GM10248 (cell line): ENCODE data around the gene ZYX.

Source experiments
- CTCF ChIA-PET: fragments of 300-600 bp; sonication (Branson Sonifier 250); formaldehyde crosslinking; extraction: SDS; loops from one replicate; lab custom pipeline; 2021; ENCODE audit warnings: antibody characterized with exemption; lab: Yijun Ruan, JAX
- POLR2A ChIA-PET: fragments of 350-650 bp; sonication (Branson Sonifier 250); formaldehyde crosslinking; extraction: SDS; loops from one replicate; lab custom pipeline; 2020; ENCODE audit warnings: antibody characterized with exemption; lab: Yijun Ruan, JAX
- DNase-seq: peaks from one replicate; pipeline ENCODE4 v3.0.0; 2012; ENCODE audit errors: extremely low spot score
- TF ChIP-seq, protein P1 (sequence below): IDR thresholded peaks from 2 replicates; pipeline ENCODE4 v1.5.1; 2012; ENCODE audit warnings: mild to moderate bottlenecking, low read depth; ENCODE audit errors: extremely low read depth, missing control alignments, control extremely low read depth

The ZYX gene

DNA sequence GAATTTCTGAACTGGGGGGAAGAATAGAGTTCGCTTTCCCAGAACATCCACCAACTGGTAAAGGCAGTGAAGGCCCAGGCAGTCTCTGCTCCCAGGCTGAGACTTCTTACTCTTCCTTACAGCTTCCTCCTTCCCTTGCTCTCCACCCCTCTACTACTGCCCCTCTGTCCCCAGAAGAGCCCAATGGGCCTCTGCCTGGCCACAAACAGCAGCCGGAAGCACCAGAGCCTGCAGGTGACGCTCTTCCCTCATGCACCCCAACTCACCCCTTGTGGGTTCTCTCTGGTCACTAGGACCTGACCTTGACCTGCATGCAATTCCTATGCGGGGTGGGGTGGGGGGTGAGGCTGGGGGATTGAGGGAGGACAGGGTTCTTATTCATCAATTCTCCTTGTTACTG is 35.1 kb upstream of the ZYX start:
- POLR2A ChIA-PET, result no interaction called here
- CTCF ChIA-PET, result interaction anchor here (1.0 kb wide), 1 partner anchor 106 kb away, joined by 3 read pairs; no protein-coding TSS in a partner anchor
- no peak for DNase-seq
- TF ChIP-seq, protein P1, sequence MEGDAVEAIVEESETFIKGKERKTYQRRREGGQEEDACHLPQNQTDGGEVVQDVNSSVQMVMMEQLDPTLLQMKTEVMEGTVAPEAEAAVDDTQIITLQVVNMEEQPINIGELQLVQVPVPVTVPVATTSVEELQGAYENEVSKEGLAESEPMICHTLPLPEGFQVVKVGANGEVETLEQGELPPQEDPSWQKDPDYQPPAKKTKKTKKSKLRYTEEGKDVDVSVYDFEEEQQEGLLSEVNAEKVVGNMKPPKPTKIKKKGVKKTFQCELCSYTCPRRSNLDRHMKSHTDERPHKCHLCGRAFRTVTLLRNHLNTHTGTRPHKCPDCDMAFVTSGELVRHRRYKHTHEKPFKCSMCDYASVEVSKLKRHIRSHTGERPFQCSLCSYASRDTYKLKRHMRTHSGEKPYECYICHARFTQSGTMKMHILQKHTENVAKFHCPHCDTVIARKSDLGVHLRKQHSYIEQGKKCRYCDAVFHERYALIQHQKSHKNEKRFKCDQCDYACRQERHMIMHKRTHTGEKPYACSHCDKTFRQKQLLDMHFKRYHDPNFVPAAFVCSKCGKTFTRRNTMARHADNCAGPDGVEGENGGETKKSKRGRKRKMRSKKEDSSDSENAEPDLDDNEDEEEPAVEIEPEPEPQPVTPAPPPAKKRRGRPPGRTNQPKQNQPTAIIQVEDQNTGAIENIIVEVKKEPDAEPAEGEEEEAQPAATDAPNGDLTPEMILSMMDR, result no peak

- ChIA-PET CTCF (interaction anchor here (1.1 to 1.4 kb wide), 4 partner anchors 13 to 133 kb away, joined by 3 to 4 read pairs (median 4); partner anchors contain the start of gene CLCN1), POLR2A (no interaction called here)
- no peak for DNase-seq
- TF ChIP-seq, protein P1, result no peak
These were observed 33.2 kb upstream of the ZYX start for GRCh38 chr7:143347950-143348349.

- ChIA-PET CTCF (no interaction called here), POLR2A (no interaction called here)
- no peak for DNase-seq
- TF ChIP-seq, protein P1, result no peak
These were observed 30.1 kb upstream of the ZYX start for GRCh38 chr7:143351060-143351459.

- TF ChIP-seq, protein P1, result no peak
- ChIA-PET CTCF (no interaction called here), POLR2A (no interaction called here)
- no peak for DNase-seq
These were observed 29.6 kb upstream of the ZYX start for GRCh38 chr7:143351574-143351973.

DNA sequence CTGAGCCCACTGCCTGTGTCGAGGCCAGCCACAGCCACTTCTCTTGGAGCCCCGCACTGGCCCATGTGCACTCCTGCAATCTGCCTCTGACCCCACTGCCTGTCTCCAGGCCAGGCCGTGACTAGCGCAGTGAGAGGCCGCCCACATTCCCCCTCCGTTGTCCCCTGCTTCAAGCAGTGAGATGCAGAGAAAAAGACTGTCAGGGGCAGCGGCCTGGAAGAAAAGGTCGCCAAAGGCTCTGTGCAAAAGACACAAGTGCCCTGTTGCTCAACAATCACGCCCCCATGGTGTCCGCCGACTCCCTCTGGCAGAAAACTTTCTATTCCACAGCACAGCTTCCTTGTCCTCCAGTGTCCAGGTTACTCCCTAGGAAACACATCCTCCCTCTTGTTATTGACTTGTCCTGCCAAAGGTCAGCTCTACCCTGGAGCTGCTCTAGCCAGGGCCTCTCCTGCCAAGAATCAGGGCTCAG is 28.6 kb upstream of the ZYX start:
- TF ChIP-seq, protein P1, result no peak
- ChIA-PET POLR2A (no interaction called here), CTCF (no interaction called here)
- DNase-seq, result no peak

DNA sequence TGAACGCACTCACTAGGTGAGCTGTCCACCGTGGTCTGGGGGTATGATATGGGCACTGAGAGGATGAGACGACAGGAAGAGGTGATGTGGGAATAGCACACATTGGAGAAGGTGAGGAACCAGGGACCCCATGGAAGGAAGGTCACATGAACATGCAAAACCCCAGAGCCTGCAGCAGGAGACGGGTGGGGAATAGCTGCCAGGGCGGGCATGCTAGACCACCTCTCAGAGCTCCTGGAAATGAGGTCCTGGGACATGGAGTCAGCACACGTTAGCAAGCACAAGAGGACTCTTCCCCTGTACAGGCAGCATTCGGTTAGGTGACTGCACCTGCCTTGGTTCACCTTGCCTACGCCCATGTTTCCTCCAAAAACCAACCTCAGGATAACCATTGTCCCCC is 26.8 kb upstream of the ZYX start:
- TF ChIP-seq, protein P1, result no peak
- CTCF ChIA-PET, result interaction anchor here (1.7 kb wide), 1 partner anchor 26 kb away, joined by 4 read pairs; no protein-coding TSS in a partner anchor
- DNase-seq, result no peak
- POLR2A ChIA-PET, result no interaction called here

DNA sequence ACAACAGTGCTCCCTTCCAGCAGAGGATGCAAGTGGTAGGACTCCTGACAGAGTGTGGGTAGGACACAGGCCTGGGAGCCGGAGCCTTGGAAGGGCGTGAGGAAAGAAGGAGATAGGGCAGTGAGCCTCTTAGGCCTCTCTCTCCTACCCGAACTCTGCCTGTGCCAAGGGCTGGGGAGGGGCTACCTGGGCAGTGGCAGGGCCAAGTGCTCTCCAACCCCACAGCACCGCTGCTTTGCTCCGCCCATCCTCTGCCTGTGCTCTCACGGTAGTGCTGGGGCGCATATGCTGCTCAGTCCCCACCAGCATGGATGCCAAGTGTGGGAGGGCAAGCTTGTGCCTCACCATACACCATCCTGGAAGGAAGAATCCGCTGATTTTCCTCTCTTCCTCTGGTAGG is 26.2 kb upstream of the ZYX start:
- TF ChIP-seq, protein P1, result no peak
- POLR2A ChIA-PET, result no interaction called here
- CTCF ChIA-PET, result interaction anchor here (1.2 to 2.7 kb wide), 3 partner anchors 25 to 114 kb away, joined by 4 to 11 read pairs (median 4); no protein-coding TSS in a partner anchor
- DNase-seq, result no peak
